Tibial nerve (tissue), 4 donors: ENCODE data around the gene TSR3. TPM values are rescaled to one million over a fixed set of nuclear protein-coding genes. Genes with fewer than 3 reads are reported as not detected.

Source experiments
- DNase-seq, 2 donors: peaks; one replicate each; pipeline ENCODE4 v3.0.0-alpha.2; 2019; ENCODE audit warnings: low spot score in 2 of 2
- H3K27ac ChIP-seq, 4 donors: fragments of 200-600 bp; sonication (generic) in 3 of 4; one replicate each; pipeline ENCODE4 v1.5.1; 2017 to 2019; ENCODE audit warnings: mild to moderate bottlenecking in 1 of 4
- H3K27me3 ChIP-seq, 2 donors: fragments of 200-600 bp; sonication (generic) in 1 of 2; one replicate each; pipeline versions ENCODE4 v1.5.1 to v1.6.0; 2017 to 2019
- H3K36me3 ChIP-seq, 3 donors: fragments of 200-600 bp; sonication (generic); one replicate each; pipeline ENCODE4 v1.5.1; 2018 to 2019
- H3K4me1 ChIP-seq, 4 donors: fragments of 200-600 bp; sonication (generic) in 3 of 4; one replicate each; pipeline ENCODE4 v1.5.1; 2017 to 2019
- H3K4me3 ChIP-seq, 4 donors: fragments of 200-600 bp; sonication (generic) in 3 of 4; one replicate each; pipeline ENCODE4 v1.5.1; 2017 to 2019; ENCODE audit warnings: mild to moderate bottlenecking in 1 of 4, moderate library complexity in 1 of 4
- H3K9me3 ChIP-seq, 4 donors: fragments of 200-600 bp; sonication (generic) in 3 of 4; one replicate each; pipeline ENCODE4 v1.5.1; 2017 to 2019
- CTCF ChIP-seq, 5 experiments: fragments of 200-600 bp in 3 of 5; fragments of 450-650 bp in 2 of 5; sonication (generic) in 3 of 5; IDR thresholded peaks; one replicate each; pipeline ENCODE4 v1.5.1; 2016 to 2019; ENCODE audit warnings: antibody characterized with exemption in 5 of 5, mild to moderate bottlenecking in 3 of 5, moderate library complexity in 2 of 5
- EP300 ChIP-seq, 2 donors: sonication (generic); formaldehyde crosslinking; IDR thresholded peaks; one replicate each; pipeline ENCODE4 v1.6.1; 2017; ENCODE audit warnings: antibody characterized with exemption in 2 of 2, mild to moderate bottlenecking in 1 of 2
- POLR2A ChIP-seq, 2 donors: fragments of 450-650 bp; IDR thresholded peaks; one replicate each; pipeline ENCODE4 v1.6.1; 2017; ENCODE audit warnings: antibody characterized with exemption in 2 of 2, mild to moderate bottlenecking in 2 of 2, moderate library complexity in 2 of 2
- WGBS, 2 donors: methylation state at CpG; one replicate each; pipeline ENCODE4 v1.1.5; 2018; 5-methylcytosine and 5-hydroxymethylcytosine counted together
- total RNA-seq, 4 donors: library from RNA; depleted of rRNA; stranded (reverse); fragments of >200 nt; gene quantifications; one replicate each; pipeline ENCODE4 v1.1.0, GENCODE V29; 2016

TSR3 gene
- total RNA-seq, 4 donors from 2014 or later: 72.2 to 122 (median 108) TPM

GRCh38 chr16:1371054-1371978 lies 19.6 kb upstream of the TSR3 start:
- Histone ChIP-seq H3K4me1 (no peaks in the 10 kb centered on the region), H3K9me3 (no peaks in the 10 kb centered on the region), H3K36me3 (peaks cover 0 to 78% (median 0%) of the 10 kb centered on the region in 3 donors), H3K27ac (no peak overlapping the region), H3K27me3 (no peaks in the 10 kb centered on the region), H3K4me3 (no peak overlapping the region)
- TF ChIP-seq CTCF (IDR thresholded peaks at IDR 0.05): no peak
- no peak for TF ChIP-seq POLR2A (IDR thresholded peaks at IDR 0.05)
- no peak for TF ChIP-seq EP300 (IDR thresholded peaks at IDR 0.05)
- DNase-seq: no peak
- 89 to 92% methylated on average over 25 to 32 of the region's 33 CpGs for WGBS, 2 donors

- Histone ChIP-seq H3K36me3 (peaks cover 0 to 91% (median 5%) of the 10 kb centered on the region in 3 donors), H3K27me3 (no peaks in the 10 kb centered on the region), H3K27ac (no peak overlapping the region), H3K4me1 (no peaks in the 10 kb centered on the region), H3K9me3 (no peaks in the 10 kb centered on the region), H3K4me3 (no peak overlapping the region)
- TF ChIP-seq POLR2A (IDR thresholded peaks at IDR 0.05) (no peak), EP300 (IDR thresholded peaks at IDR 0.05) (no peak), CTCF (IDR thresholded peaks at IDR 0.05) (no peak)
- WGBS, 2 donors: 84 to 89% methylated on average over 18 to 27 of the region's 27 CpGs
- no peak for DNase-seq
Observed at GRCh38 chr16:1367486-1368174, 16.0 kb upstream of the TSR3 start.

- 80% methylated on average over 20 to 24 of the region's 24 CpGs for WGBS, 2 donors
- Histone ChIP-seq H3K27me3 (no peaks in the 10 kb centered on the region), H3K36me3 (peaks cover 0 to 92% (median 11%) of the 10 kb centered on the region in 3 donors), H3K4me1 (no peaks in the 10 kb centered on the region), H3K9me3 (no peaks in the 10 kb centered on the region), H3K27ac (no peak overlapping the region), H3K4me3 (no peak overlapping the region)
- DNase-seq: no peak
- TF ChIP-seq EP300 (IDR thresholded peaks at IDR 0.05): no peak
- TF ChIP-seq POLR2A (IDR thresholded peaks at IDR 0.05): no peak
- no peak for TF ChIP-seq CTCF (IDR thresholded peaks at IDR 0.05)
Observed at GRCh38 chr16:1366712-1367299, 15.1 kb upstream of the TSR3 start.

- no peaks in the 10 kb centered on the region for H3K4me1 ChIP-seq
- no peak for DNase-seq
- TF ChIP-seq POLR2A (IDR thresholded peaks at IDR 0.05) (no peak), EP300 (IDR thresholded peaks at IDR 0.05) (no peak), CTCF (IDR thresholded peaks at IDR 0.05) (no peak)
- 85 to 89% methylated on average over 16 to 24 of the region's 29 CpGs for WGBS, 2 donors
- H3K9me3 ChIP-seq: no peaks in the 10 kb centered on the region
- H3K4me3 ChIP-seq: no peak overlapping the region
- peaks cover 0 to 92% (median 11%) of the 10 kb centered on the region in 3 donors for H3K36me3 ChIP-seq
- H3K27ac ChIP-seq: no peak overlapping the region
- no peaks in the 10 kb centered on the region for H3K27me3 ChIP-seq
Observed at GRCh38 chr16:1366060-1366711, 14.5 kb upstream of the TSR3 start.
